ENCODE results near the gene DIS3L2.

DIS3L2 gene

GRCh38 chr2:232372231-232373208 lies 411.0 kb downstream of the DIS3L2 start:
- Histone ChIP-seq H3K9ac (ENCODE audit: low read length) (no peak overlapping the region), H3K4me2 (ENCODE audit: low read length) (no peak overlapping the region), H3K9me2 (ENCODE audit: low read depth, low read length) (no peaks in the 10 kb centered on the region), H2AFZ (ENCODE audit: low read length) (no peak overlapping the region), H3K36me3 (ENCODE audit: insufficient read depth, low read length) (no peaks in the 10 kb centered on the region), H4K20me1 (ENCODE audit: insufficient read depth, low read length) (no peaks in the 10 kb centered on the region), H3K4me1 (ENCODE audit: insufficient read depth, low read length, severe bottlenecking) (no peaks in the 10 kb centered on the region), H3K9me3 (ENCODE audit: low read length) (no peaks in the 10 kb centered on the region), H3K27ac (ENCODE audit: low read depth, low read length, poor library complexity, severe bottlenecking) (no peak overlapping the region), H3K79me2 (ENCODE audit: insufficient read depth, low read length) (no peaks in the 10 kb centered on the region), H3K4me3 (ENCODE audit: low read depth, low read length, poor library complexity, severe bottlenecking) (no peak overlapping the region), H3K27me3 (ENCODE audit: insufficient read depth, low read length) (no peaks in the 10 kb centered on the region), H3F3A (ENCODE audit: insufficient read depth, low read length) (no peaks in the 10 kb centered on the region)
- TF ChIP-seq CTCF (IDR thresholded peaks at IDR 0.05; ENCODE audit: low read length): no peak
- TF ChIP-seq EZH2 (IDR thresholded peaks at IDR 0.05; ENCODE audit: borderline replicate concordance, low read length): no peak

GRCh38 chr2:232374356-232374755 lies 412.8 kb downstream of the DIS3L2 start:
- no peak overlapping the region for H2AFZ ChIP-seq (ENCODE audit: low read length)
- no peak overlapping the region for H3K4me3 ChIP-seq (ENCODE audit: low read depth, low read length, poor library complexity, severe bottlenecking)
- no peaks in the 10 kb centered on the region for H3K9me3 ChIP-seq (ENCODE audit: low read length)
- H4K20me1 ChIP-seq (ENCODE audit: insufficient read depth, low read length): no peaks in the 10 kb centered on the region
- no peaks in the 10 kb centered on the region for H3K4me1 ChIP-seq (ENCODE audit: insufficient read depth, low read length, severe bottlenecking)
- H3K9ac ChIP-seq (ENCODE audit: low read length): no peak overlapping the region
- no peaks in the 10 kb centered on the region for H3K36me3 ChIP-seq (ENCODE audit: insufficient read depth, low read length)
- H3K79me2 ChIP-seq (ENCODE audit: insufficient read depth, low read length): no peaks in the 10 kb centered on the region
- no peaks in the 10 kb centered on the region for H3F3A ChIP-seq (ENCODE audit: insufficient read depth, low read length)
- no peak overlapping the region for H3K4me2 ChIP-seq (ENCODE audit: low read length)
- 0 out of 2 replicates have a peak, but pooled peaks cover 4% of the 10 kb centered on the region for H3K27me3 ChIP-seq (ENCODE audit: insufficient read depth, low read length)
- no peak for TF ChIP-seq EZH2 (IDR thresholded peaks at IDR 0.05; ENCODE audit: borderline replicate concordance, low read length)
- no peak for TF ChIP-seq CTCF (IDR thresholded peaks at IDR 0.05; ENCODE audit: low read length)
- no peak overlapping the region for H3K27ac ChIP-seq (ENCODE audit: low read depth, low read length, poor library complexity, severe bottlenecking)
- H3K9me2 ChIP-seq (ENCODE audit: low read depth, low read length): no peaks in the 10 kb centered on the region

GRCh38 chr2:232375164-232375563 lies 413.7 kb downstream of the DIS3L2 start:
- Histone ChIP-seq H3K4me3 (ENCODE audit: low read depth, low read length, poor library complexity, severe bottlenecking) (no peak overlapping the region), H4K20me1 (ENCODE audit: insufficient read depth, low read length) (no peaks in the 10 kb centered on the region), H3K4me1 (ENCODE audit: insufficient read depth, low read length, severe bottlenecking) (no peaks in the 10 kb centered on the region), H3F3A (ENCODE audit: insufficient read depth, low read length) (no peaks in the 10 kb centered on the region), H3K79me2 (ENCODE audit: insufficient read depth, low read length) (no peaks in the 10 kb centered on the region), H3K9ac (ENCODE audit: low read length) (no peak overlapping the region), H3K9me3 (ENCODE audit: low read length) (no peaks in the 10 kb centered on the region), H3K4me2 (ENCODE audit: low read length) (no peak overlapping the region), H3K9me2 (ENCODE audit: low read depth, low read length) (no peaks in the 10 kb centered on the region), H3K27ac (ENCODE audit: low read depth, low read length, poor library complexity, severe bottlenecking) (no peak overlapping the region), H3K27me3 (ENCODE audit: insufficient read depth, low read length) (0 out of 2 replicates have a peak, but pooled peaks cover 4% of the 10 kb centered on the region), H3K36me3 (ENCODE audit: insufficient read depth, low read length) (no peaks in the 10 kb centered on the region), H2AFZ (ENCODE audit: low read length) (no peak overlapping the region)
- TF ChIP-seq CTCF (IDR thresholded peaks at IDR 0.05; ENCODE audit: low read length): no peak
- TF ChIP-seq EZH2 (IDR thresholded peaks at IDR 0.05; ENCODE audit: borderline replicate concordance, low read length): no peak

Measured in OCI-LY1 (cell line).